ENCODE data around the gene GALK2.

Gene GALK2

DNA sequence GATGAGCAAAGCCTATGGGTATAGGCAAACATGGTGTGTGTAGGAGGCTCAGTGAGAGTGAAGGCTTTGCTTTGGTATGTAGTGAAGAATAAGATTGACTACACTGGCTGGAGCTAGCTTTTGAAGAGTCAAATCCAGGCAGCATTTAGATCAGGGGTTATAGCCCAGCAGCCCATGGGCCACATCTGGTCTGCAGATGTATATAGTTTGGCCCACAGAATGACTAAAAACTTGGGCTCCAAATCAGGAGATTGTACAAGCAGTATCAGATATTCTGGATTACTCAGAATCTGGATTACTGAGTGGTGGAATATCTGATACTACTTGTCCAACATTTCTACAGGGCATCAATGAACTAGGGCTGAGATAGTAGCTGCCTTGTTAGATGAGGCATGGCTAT, 160.1 kb downstream of the GALK2 start:
- no peak for TF ChIP-seq POLR2AphosphoS5 (IDR thresholded peaks at IDR 0.05; ENCODE audit: low read depth, low read length)
- TF ChIP-seq REST (IDR thresholded peaks at IDR 0.05; ENCODE audit: insufficient read depth in 1 of 2, low read depth in 2 of 2, low read length in 2 of 2): no peak

DNA sequence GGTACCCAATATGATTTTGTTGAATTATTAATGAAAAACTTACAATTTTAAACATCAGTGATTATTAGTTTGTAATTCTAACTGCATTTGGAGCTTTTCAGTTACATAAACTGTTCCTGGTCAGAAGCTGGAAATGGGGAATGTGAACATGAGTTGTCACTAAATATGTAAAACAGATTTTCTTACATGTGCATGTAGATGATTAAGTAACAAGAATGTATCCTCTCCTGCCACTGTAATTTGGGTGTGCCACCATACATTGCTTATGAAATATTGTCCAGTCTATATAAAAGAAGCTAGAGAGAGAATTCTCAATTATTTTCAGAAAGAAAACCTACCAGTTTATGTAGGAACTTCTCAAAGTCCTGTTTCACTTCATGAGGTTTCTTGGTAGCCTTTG, 161.4 kb downstream of the GALK2 start:
- no peak for TF ChIP-seq FOXP2 (optimal IDR thresholded peaks at IDR 0.05; ENCODE audit: borderline replicate concordance, extremely low read depth, extremely low read length, insufficient read depth)
- TF ChIP-seq TAF1 (IDR thresholded peaks at IDR 0.05; ENCODE audit: borderline replicate concordance, insufficient read depth, low read length): no peak
- no peak for TF ChIP-seq REST (IDR thresholded peaks at IDR 0.05; ENCODE audit: insufficient read depth in 1 of 2, low read depth in 2 of 2, low read length in 2 of 2)
- TF ChIP-seq POLR2AphosphoS5 (IDR thresholded peaks at IDR 0.05; ENCODE audit: low read depth, low read length): no peak
- TF ChIP-seq SIN3A (IDR thresholded peaks at IDR 0.05; ENCODE audit: borderline replicate concordance, insufficient read depth, low read length): no peak

DNA sequence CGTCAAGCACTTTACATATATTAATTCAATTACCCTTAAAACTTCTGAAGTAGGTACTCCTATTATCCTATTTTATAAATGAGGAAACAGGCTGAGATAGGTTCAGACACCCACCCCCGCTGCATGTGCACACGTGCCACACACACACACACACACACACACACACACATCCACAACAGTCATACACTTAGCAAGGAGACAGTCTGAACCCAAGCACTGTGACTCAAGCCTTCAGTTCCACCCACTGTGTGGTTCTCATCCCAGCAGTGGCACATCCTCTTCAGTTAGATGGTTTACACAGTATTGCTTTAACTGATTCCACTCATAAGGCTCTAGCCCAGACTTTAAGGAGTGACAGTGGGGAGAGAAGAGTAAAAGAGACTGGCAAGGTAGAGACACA, 161.9 kb downstream of the GALK2 start:
- TF ChIP-seq SIN3A (IDR thresholded peaks at IDR 0.05; ENCODE audit: borderline replicate concordance, insufficient read depth, low read length): no peak
- TF ChIP-seq POLR2AphosphoS5 (IDR thresholded peaks at IDR 0.05; ENCODE audit: low read depth, low read length): no peak
- TF ChIP-seq FOXP2 (optimal IDR thresholded peaks at IDR 0.05; ENCODE audit: borderline replicate concordance, extremely low read depth, extremely low read length, insufficient read depth): no peak
- no peak for TF ChIP-seq TAF1 (IDR thresholded peaks at IDR 0.05; ENCODE audit: borderline replicate concordance, insufficient read depth, low read length)
- no peak for TF ChIP-seq REST (IDR thresholded peaks at IDR 0.05; ENCODE audit: insufficient read depth in 1 of 2, low read depth in 2 of 2, low read length in 2 of 2)

- TF ChIP-seq POLR2AphosphoS5 (IDR thresholded peaks at IDR 0.05; ENCODE audit: low read depth, low read length) (no peak), FOXP2 (optimal IDR thresholded peaks at IDR 0.05; ENCODE audit: borderline replicate concordance, extremely low read depth, extremely low read length, insufficient read depth) (no peak), SIN3A (IDR thresholded peaks at IDR 0.05; ENCODE audit: borderline replicate concordance, insufficient read depth, low read length) (no peak)
These were observed 169.6 kb downstream of the GALK2 start for GRCh38 chr15:49339656-49340055.

DNA sequence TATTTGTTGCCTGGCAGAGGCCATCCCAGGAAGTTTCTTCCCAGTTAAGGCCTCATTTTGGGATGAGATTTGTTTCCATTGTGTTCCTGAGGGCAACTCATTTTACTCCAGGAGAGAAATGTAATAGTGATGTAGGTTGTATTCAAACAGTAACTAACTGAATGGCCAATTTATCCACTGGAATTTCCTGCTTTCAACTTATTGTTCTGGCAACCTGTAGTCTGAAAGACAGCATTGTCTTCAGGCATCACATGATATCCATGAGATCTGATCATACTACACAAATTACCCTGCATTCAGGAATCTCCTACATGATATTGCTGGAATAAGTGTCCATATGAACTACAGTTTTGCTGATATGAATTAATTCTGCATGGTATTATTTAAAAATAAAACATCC, 173.5 kb downstream of the GALK2 start:
- no peak for TF ChIP-seq POLR2AphosphoS5 (IDR thresholded peaks at IDR 0.05; ENCODE audit: low read depth, low read length)
- no peak for TF ChIP-seq REST (IDR thresholded peaks at IDR 0.05; ENCODE audit: insufficient read depth in 1 of 2, low read depth in 2 of 2, low read length in 2 of 2)
- no peak for TF ChIP-seq SIN3A (IDR thresholded peaks at IDR 0.05; ENCODE audit: borderline replicate concordance, insufficient read depth, low read length)
- no peak for TF ChIP-seq FOXP2 (optimal IDR thresholded peaks at IDR 0.05; ENCODE audit: borderline replicate concordance, extremely low read depth, extremely low read length, insufficient read depth)
- no peak for TF ChIP-seq TAF1 (IDR thresholded peaks at IDR 0.05; ENCODE audit: borderline replicate concordance, insufficient read depth, low read length)
